ENCODE results near the gene LAMTOR3. TPM values are rescaled to one million over a fixed set of nuclear protein-coding genes. Genes with fewer than 3 reads are reported as not detected.

Gene LAMTOR3
- total and polyA plus RNA-seq, 4 donors = 13.5 to 26.3 (median 19.8) TPM

- TF ChIP-seq HNF4A (conservative IDR thresholded peaks at IDR 0.05) = no peak
- TF ChIP-seq ZBTB33 (IDR thresholded peaks at IDR 0.05) = no peak
- TF ChIP-seq SP1 (IDR thresholded peaks at IDR 0.05) = no peak
- TF ChIP-seq RXRA (IDR thresholded peaks at IDR 0.05) = no peak
- TF ChIP-seq HNF4G (IDR thresholded peaks at IDR 0.05) = no peak
Observed at GRCh38 chr4:99915449-99915848, 21.2 kb upstream of the LAMTOR3 start (continued).

GRCh38 chr4:99894998-99895397 is 771 bp upstream of the LAMTOR3 start:
- DNase-seq (ENCODE audit: low spot score) = no peak
- Histone ChIP-seq H3K4me1 (ENCODE audit: control insufficient read depth in 4 of 4, insufficient read depth in 4 of 4, low read length in 3 of 4) (peaks cover 0 to 16% (median 12%) of the 10 kb centered on the region in 4 donors), H3K9me3 (ENCODE audit: control insufficient read depth in 4 of 4, low read length in 3 of 4) (no peaks in the 10 kb centered on the region), H3K36me3 (ENCODE audit: control insufficient read depth in 4 of 4, insufficient read depth in 3 of 4, low read depth in 1 of 4, low read length in 3 of 4) (no peaks in the 10 kb centered on the region), H3K27ac (ENCODE audit: low read depth in 1 of 2, low read length in 2 of 2) (no peak overlapping the region), H3K4me3 (ENCODE audit: low read depth in 1 of 3, low read length in 3 of 3) (peak overlapping the region in 1 of 3 donors; percentile 89), H3K27me3 (ENCODE audit: control insufficient read depth in 4 of 4, insufficient read depth in 4 of 4, low read length in 3 of 4) (no peaks in the 10 kb centered on the region), H3K9ac (ENCODE audit: low read depth in 1 of 2, low read length in 2 of 2) (no peak overlapping the region)
- WGBS = 95% methylated on average over 16 of the region's 16 CpGs
- TF ChIP-seq CTCF (IDR thresholded peaks at IDR 0.05; ENCODE audit: low read depth, low read length, missing input control) (no peak), EGR1 (IDR thresholded peaks at IDR 0.05; ENCODE audit: low read depth in 2 of 2) (no peak), REST (IDR thresholded peaks at IDR 0.05) (no peak), RAD21 (IDR thresholded peaks at IDR 0.05) (no peak), GABPA (IDR thresholded peaks at IDR 0.05 in 1 of 2, conservative IDR thresholded peaks at IDR 0.05 in 1 of 2) (no peak), HNF4G (IDR thresholded peaks at IDR 0.05) (no peak), NR2F2 (IDR thresholded peaks at IDR 0.05) (no peak), FOXA2 (IDR thresholded peaks at IDR 0.05) (no peak), RXRA (IDR thresholded peaks at IDR 0.05) (no peak), TAF1 (conservative IDR thresholded peaks at IDR 0.05) (no peak), SP1 (IDR thresholded peaks at IDR 0.05) (no peak)
- TF ChIP-seq, protein P1, sequence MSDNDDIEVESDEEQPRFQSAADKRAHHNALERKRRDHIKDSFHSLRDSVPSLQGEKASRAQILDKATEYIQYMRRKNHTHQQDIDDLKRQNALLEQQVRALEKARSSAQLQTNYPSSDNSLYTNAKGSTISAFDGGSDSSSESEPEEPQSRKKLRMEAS (IDR thresholded peaks at IDR 0.05) = no peak
- TF ChIP-seq, protein P2, sequence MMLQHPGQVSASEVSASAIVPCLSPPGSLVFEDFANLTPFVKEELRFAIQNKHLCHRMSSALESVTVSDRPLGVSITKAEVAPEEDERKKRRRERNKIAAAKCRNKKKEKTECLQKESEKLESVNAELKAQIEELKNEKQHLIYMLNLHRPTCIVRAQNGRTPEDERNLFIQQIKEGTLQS (IDR thresholded peaks at IDR 0.05) = no peak

All from liver (tissue), 9 donors.